Aorta (tissue), 5 donors: ENCODE data around the gene IDH1. TPM values are rescaled to one million over a fixed set of nuclear protein-coding genes. Genes with fewer than 3 reads are reported as not detected.

Experiments
- ATAC-seq: fragments of 200-7000 bp; cut with Tn5 transposase; one replicate; pipeline ENCODE4 v1.9.1; 2022; ENCODE audit warnings: moderate library complexity; ENCODE audit not compliant: low FRiP score
- DNase-seq, 2 donors: peaks; one replicate each; pipeline ENCODE4 v3.0.0-alpha.2; 2020
- H3K27ac ChIP-seq, 2 donors: one replicate each; pipeline ENCODE4 v1.5.1; 2013; ENCODE audit warnings: low read length in 2 of 2, mild to moderate bottlenecking in 2 of 2, moderate library complexity in 2 of 2, control low read depth in 1 of 2, inconsistent platforms in 1 of 2, low read depth in 1 of 2
- H3K27me3 ChIP-seq, 2 donors: one replicate each; pipeline ENCODE4 v1.6.1; 2013; ENCODE audit warnings: control low read depth in 1 of 2, low read length in 1 of 2, mild to moderate bottlenecking in 1 of 2, moderate library complexity in 1 of 2; ENCODE audit not compliant: insufficient read depth in 2 of 2, control insufficient read depth in 1 of 2
- H3K36me3 ChIP-seq, 2 donors: one replicate each; pipeline ENCODE4 v1.6.1; 2013; ENCODE audit warnings: control low read depth in 1 of 2, low read length in 1 of 2, mild to moderate bottlenecking in 1 of 2; ENCODE audit not compliant: insufficient read depth in 2 of 2, control insufficient read depth in 1 of 2
- H3K4me1 ChIP-seq, 2 donors: one replicate each; pipeline ENCODE4 v1.6.1; 2013; ENCODE audit warnings: low read length in 2 of 2, control low read depth in 1 of 2, mild to moderate bottlenecking in 1 of 2, moderate library complexity in 1 of 2; ENCODE audit not compliant: insufficient read depth in 2 of 2, control insufficient read depth in 1 of 2
- H3K4me3 ChIP-seq, 2 donors: one replicate each; pipeline ENCODE4 v1.5.1; 2013; ENCODE audit warnings: low read length in 2 of 2, control low read depth in 1 of 2, mild to moderate bottlenecking in 1 of 2
- H3K9me3 ChIP-seq: one replicate; pipeline ENCODE4 v1.6.1; 2013; ENCODE audit warnings: mild to moderate bottlenecking, low read length; ENCODE audit not compliant: control insufficient read depth
- whole genome bisulfite sequencing, 2 donors: extraction: QIAGEN DNeasy Blood & Tissue Kit; methylation state at CpG; one replicate each; pipeline ENCODE4 v1.1.7; 2013; 5-methylcytosine and 5-hydroxymethylcytosine counted together
- intact Hi-C, 2 donors: fragments of 100-400 bp; cut with DNase I; formaldehyde crosslinking; loops; one replicate each; pipeline versions ENCODE4 v1.14.2 to v1.15.0; 2022
- polyA plus RNA-seq, 2 donors: library from polyadenylated mRNA; stranded (reverse); fragments of 200-250 nt; gene quantifications; one replicate each; pipeline ENCODE4 v1.2.3, GENCODE V29; 2013
- total RNA-seq, 2 donors: library from RNA; stranded (reverse); fragmentation: NEBNext Ultra II Directional; extraction: Animal tissue kit (Norgen Biotek cat#: 25700); gene quantifications; one replicate each; pipeline ENCODE4 v1.2.1, GENCODE V29; 2021
- donor health status: healthy with polysubstance abuse.
- donor health status: Bipolar disorder and iron deficiency.
- donor health status: DM: no; HTN: no; CAD: no.
- donor health status: DM: no; HTN: no; CAD: no.
- donor health status: DM: yes; HTN: yes; CAD: no.

Gene IDH1
- total and polyA plus RNA-seq, 4 donors = 25.1 to 78.4 (median 54.7) TPM

DNA sequence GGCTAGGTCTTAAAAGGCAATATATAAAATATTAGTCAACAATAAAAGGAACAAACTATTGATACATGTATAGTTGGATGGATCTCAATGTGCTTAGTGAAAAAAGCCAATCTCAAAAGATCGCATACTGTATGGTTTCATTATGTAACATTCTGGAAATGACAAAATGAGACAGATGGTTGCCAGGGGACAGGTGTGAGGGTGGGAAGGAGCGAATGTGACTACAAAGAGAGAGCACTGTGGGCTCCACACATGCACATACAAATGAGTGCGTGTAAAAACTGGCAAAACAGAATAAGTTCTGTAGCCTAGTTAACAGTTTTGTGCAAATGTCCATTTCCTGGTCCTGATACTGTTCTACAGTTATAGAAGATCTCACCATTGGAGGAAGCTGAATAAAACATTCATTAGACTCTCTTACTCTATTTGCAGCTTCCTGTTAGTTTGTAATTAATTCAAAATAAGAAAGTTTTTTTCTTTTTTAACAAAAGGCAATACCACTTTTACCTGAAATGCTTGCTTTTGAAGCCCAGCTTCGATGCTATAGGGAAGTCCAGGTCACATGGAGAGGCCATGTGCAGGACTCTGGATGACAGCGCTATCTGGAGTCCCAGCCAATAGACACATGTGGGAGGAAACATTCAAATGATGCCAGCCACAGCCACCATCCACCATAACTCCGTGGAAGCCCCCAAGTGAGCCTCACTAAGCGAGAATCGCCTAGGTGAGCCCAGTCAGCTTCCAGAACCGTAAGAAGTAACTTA is 44.0 kb downstream of the IDH1 start:
- Histone ChIP-seq H3K27ac (no peak overlapping the region), H3K27me3 (no peaks in the 10 kb centered on the region), H3K4me1 (no peaks in the 10 kb centered on the region), H3K4me3 (no peak overlapping the region), H3K9me3 (no peaks in the 10 kb centered on the region), H3K36me3 (no peaks in the 10 kb centered on the region)
- ATAC-seq = no peak
- WGBS, 2 donors = 88 to 89% methylated on average over 9 of the region's 9 CpGs
- intact Hi-C loops = no loop called here
- DNase-seq = no peak

GRCh38 chr2:208208335-208209085 is 46.4 kb downstream of the IDH1 start:
- no peaks in the 10 kb centered on the region for H3K27me3 ChIP-seq
- no peak overlapping the region for H3K27ac ChIP-seq
- intact Hi-C loops = no loop called here
- H3K36me3 ChIP-seq = no peaks in the 10 kb centered on the region
- no peaks in the 10 kb centered on the region for H3K4me1 ChIP-seq
- no peak overlapping the region for H3K4me3 ChIP-seq
- ATAC-seq = peak; percentile 46
- WGBS, 2 donors = 87 to 93% methylated on average over 9 of the region's 9 CpGs
- H3K9me3 ChIP-seq = no peaks in the 10 kb centered on the region
- no peak for DNase-seq

DNA sequence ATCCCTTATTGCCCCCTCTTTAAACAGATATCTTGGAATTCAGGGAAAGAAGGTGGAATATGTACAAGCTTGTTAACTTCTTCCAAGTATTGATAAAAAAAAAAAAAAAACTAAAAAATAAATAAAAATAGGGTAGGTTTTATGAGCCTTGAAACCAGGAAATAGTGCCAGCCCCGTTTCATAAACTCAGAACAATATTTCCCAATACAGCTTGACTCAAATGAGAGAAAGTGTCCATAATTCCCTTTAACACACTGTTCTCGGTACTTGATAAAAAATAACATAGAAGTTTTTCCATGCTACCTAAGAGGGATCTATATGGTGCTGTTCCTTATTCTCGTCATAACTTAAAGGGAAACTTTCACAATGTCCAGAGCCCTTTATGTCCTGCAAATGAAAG is 47.1 kb downstream of the IDH1 start:
- H3K4me3 ChIP-seq = no peak overlapping the region
- 78 to 80% methylated on average over 3 of the region's 3 CpGs for WGBS, 2 donors

GRCh38 chr2:208204166-208204565 is 50.7 kb downstream of the IDH1 start:
- DNase-seq = no peak
- Histone ChIP-seq H3K9me3 (no peaks in the 10 kb centered on the region), H3K27me3 (no peaks in the 10 kb centered on the region), H3K4me1 (no peaks in the 10 kb centered on the region), H3K36me3 (no peaks in the 10 kb centered on the region), H3K27ac (no peak overlapping the region), H3K4me3 (no peak overlapping the region)
- WGBS, 2 donors = 51 to 53% methylated on average over 5 of the region's 5 CpGs
- no peak for ATAC-seq
- intact Hi-C loops = no loop called here

More for the DNA sequence above, 47.1 kb downstream of the IDH1 start:
- Histone ChIP-seq H3K9me3 (no peaks in the 10 kb centered on the region), H3K4me1 (no peaks in the 10 kb centered on the region), H3K36me3 (no peaks in the 10 kb centered on the region), H3K27ac (no peak overlapping the region), H3K27me3 (no peaks in the 10 kb centered on the region)
- no peak for DNase-seq
- no peak for ATAC-seq
- intact Hi-C loops = no loop called here

DNA sequence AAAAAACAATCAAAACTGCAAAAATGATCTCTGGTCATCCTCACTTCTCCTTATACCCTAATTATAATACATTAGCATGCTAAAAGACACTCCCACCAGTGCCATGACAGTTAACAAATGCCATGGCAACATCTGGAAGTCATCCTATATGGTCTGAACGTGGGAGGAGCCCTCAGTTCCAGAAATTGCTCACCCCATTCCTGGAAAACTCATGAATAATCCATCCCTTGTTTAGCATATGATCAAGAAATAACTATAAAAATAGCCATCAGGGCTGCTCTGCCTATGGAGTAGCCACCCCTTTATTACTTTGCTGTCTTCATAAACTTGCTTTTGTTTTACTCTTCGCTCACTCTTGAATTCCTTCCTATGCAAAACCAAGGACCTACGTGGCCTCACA is 59.3 kb downstream of the IDH1 start:
- intact Hi-C loops = no loop called here
- Histone ChIP-seq H3K4me1 (no peaks in the 10 kb centered on the region), H3K36me3 (no peaks in the 10 kb centered on the region), H3K27ac (no peak overlapping the region), H3K4me3 (no peak overlapping the region), H3K9me3 (no peaks in the 10 kb centered on the region), H3K27me3 (no peaks in the 10 kb centered on the region)
- WGBS, 2 donors = 87% methylated on average over 3 of the region's 3 CpGs
- ATAC-seq (no peak), DNase-seq (no peak)

- ATAC-seq (no peak), DNase-seq (no peak)
- no peaks in the 10 kb centered on the region for H3K36me3 ChIP-seq
- no peaks in the 10 kb centered on the region for H3K27me3 ChIP-seq
- H3K9me3 ChIP-seq = no peaks in the 10 kb centered on the region
- H3K27ac ChIP-seq = no peak overlapping the region
- intact Hi-C loops = no loop called here
- no peaks in the 10 kb centered on the region for H3K4me1 ChIP-seq
- H3K4me3 ChIP-seq = no peak overlapping the region
- WGBS, 2 donors = 90 to 92% methylated on average over 8 of the region's 8 CpGs
These were observed 62.1 kb downstream of the IDH1 start for GRCh38 chr2:208192611-208193236.

DNA sequence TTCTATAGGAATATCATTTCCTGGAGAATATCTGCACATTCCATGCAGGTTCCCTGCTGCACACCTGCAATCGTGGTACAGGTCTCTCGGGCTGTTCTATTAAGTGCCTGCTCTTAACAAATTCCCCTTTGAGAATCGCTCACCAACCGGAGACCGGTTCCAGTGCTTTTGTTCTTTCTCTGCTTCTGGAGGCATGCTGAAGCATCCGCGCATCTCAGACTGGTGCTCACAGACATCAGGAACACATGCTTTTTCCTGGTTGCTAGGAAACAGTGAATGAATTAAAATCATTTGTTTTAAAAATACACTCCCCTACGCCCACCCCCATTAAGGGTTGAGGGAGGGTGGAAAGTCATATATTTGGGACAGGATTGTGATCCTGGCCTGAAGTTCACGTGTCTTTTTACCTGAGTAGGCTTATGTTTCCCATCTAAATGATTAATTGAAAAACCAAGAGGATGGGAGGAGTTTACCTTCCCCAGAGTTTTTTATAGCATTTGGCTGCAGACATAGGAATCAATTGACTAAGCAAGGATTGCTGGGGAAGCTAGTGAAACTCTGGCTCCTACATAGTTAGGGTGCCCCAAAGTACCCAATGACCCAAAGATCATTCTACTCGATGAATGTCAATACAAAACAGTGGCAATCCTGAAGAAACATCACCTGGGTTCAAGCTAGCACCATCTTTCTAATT is 64.9 kb downstream of the IDH1 start, which contains the start of gene C2orf80:
C2orf80 (minus strand) TSS at position 221 of the 694 bp plus-strand sequence. CDS start 3,044 bp downstream, outside the sequence.
- Histone ChIP-seq H3K27me3 (no peaks in the 10 kb centered on the region), H3K36me3 (no peaks in the 10 kb centered on the region), H3K4me3 (no peak within 1 kb of the TSS), H3K4me1 (no peaks in the 10 kb centered on the region), H3K9me3 (no peaks in the 10 kb centered on the region), H3K27ac (no peak within 1 kb of the TSS)
- DNase-seq (no peak), ATAC-seq (no peak)
- WGBS, 2 donors = 63 to 72% methylated on average over 10 of the region's 10 CpGs
- intact Hi-C loops = no loop called here

- Histone ChIP-seq H3K27ac (no peak overlapping the region), H3K4me3 (no peak overlapping the region), H3K4me1 (no peaks in the 10 kb centered on the region), H3K27me3 (no peaks in the 10 kb centered on the region), H3K36me3 (no peaks in the 10 kb centered on the region), H3K9me3 (no peaks in the 10 kb centered on the region)
- no peak for ATAC-seq
- intact Hi-C loops = no loop called here
- 71 to 82% methylated on average over 5 of the region's 5 CpGs for WGBS, 2 donors
- DNase-seq = no peak
These were observed 65.6 kb downstream of the IDH1 start for GRCh38 chr2:208189069-208189809.
